Effector CD8-positive, alpha-beta T cell (primary cell): ENCODE measurements around the gene ARHGEF3.
"Not testable (repeated sequence)": the region's sequence is repeated elsewhere in the genome, so short reads cannot be mapped to it uniquely, and the experiment has no call there.

ENCODE experiments used
- DNase-seq: peaks from one replicate; lab custom pipeline; 2025; lab: John Stamatoyannopoulos, UW

The ARHGEF3 gene

GRCh38 chr3:56772952-56773938 lies 28.5 kb downstream of the ARHGEF3 start:
- no peak for DNase-seq

- no peak for DNase-seq
Observed at GRCh38 chr3:56771376-56771775, 30.4 kb downstream of the ARHGEF3 start.

DNA sequence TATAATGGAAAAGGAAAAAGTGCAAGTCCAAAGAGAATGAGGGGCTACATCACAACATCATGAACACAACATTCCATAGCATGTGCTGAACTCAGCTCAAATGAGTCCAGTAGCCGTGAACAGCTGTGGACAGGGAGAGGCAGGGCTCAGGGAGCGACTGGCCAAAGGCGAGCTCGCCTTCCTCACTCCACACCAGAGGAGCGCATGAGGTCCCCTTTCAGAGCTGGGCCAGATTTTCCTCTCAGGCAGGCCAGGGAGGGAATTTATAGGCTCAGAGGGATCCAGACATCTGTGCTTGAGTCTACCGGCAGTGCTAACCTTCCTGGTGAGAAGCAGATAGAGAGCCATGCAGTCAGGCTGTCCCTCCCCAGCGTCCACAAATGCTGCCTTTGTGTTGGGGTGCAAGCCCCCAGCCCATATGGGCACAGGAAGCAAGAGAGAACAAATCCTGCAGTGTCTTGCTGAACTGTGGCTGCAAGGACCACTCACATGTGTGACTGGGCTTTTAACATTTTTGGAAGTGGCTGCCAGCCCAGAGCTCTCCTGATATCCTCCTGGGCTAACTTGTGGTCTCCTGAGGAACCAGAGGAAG lies 32.5 kb downstream of the ARHGEF3 start:
- DNase-seq: no peak

- DNase-seq: no peak
Observed at GRCh38 chr3:56764904-56765547, 36.7 kb downstream of the ARHGEF3 start.

DNA sequence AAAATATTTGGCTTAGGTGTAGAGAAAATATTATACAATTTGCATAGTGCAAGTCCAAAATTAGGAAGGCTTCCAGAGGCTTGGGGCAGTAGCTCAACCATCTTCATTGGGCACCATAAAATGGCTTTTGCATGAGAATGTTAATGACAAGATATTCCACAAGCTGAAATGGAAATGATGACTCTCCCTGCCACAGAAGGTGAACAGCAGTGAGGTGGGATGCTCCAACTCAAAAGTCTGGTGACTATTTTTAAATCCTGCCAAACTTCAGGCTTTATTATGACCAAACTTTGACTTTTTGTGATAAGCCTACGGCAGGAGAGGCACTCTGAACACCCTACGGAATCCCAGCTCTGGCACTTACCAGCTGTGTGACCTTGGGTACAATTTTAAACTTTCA lies 37.6 kb downstream of the ARHGEF3 start:
- no peak for DNase-seq

GRCh38 chr3:56763233-56763632 lies 38.5 kb downstream of the ARHGEF3 start:
- no peak for DNase-seq

GRCh38 chr3:56762718-56763117 lies 39.0 kb downstream of the ARHGEF3 start:
- DNase-seq: no peak

DNA sequence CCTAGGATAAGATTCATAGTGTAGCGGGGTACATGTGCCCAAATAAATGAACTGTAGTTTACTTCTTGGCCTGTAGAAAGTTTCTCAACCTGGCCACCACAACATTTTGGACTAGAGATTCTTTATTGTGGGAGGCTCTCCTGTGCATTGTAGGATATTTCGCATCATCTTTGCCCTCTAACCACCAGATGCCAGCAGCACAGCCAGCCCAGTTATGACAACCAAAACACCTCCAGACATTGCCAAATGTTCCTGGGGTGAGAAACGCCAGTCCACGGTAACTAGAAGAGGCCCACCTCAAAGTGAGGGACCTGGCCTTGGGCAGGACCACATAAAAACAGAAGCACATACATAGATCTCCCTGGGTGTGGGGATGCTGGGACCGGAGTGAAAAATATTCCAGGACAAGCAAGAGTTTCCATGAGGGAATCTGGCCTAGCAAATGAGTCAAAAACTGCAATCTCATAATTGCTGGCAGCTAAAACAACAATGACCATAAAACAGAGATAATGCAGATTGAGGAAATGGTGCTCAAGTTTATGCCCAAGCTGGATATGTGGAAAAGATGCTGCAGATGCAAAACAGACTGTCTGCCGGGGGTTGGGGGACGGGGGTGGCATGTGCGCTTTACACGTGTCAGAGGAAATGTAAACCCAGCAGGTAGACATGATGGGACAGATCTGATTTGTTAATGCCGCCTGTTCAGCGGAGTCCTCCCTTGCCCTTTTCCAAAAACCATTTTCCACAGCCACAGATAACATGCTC lies 39.7 kb downstream of the ARHGEF3 start:
- DNase-seq: no peak

DNA sequence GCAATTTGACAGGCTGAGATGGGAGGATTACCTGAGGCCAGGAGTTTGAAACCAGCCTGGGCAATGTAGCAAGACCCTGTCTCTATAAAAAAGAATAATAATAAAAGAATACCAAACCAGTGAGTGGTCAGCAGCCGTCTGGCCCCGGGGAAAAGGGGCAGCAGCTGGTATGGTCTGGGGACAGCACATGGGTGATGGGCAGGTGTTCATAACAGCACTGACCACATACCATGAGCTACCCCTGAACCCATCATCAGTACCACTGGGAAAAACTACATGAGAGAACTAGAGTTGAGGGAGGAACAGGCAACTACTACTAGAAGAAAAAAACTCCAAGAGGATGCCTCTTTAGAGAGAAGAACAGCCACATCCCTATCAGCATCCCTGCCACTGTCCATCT lies 40.7 kb downstream of the ARHGEF3 start:
- no peak for DNase-seq

DNA sequence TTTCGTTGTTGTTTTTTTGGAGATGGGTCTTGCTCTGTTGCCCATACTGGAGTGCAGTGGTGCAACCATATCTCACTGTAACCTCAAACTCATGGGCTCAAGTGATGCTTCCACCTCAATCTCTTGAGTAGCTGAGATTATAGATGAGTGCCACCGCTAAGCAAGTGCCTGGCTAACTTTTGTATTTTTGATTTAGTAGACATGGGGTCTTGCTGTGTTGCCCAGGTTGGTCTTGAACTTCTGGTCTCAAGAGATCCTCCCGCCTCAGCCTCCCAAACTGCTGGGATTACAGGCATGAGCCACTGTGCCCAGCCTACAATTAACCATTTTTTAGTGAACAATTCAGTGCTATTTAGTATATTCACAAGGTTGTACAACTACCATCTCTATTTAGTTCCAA lies 42.2 kb downstream of the ARHGEF3 start:
- DNase-seq: no peak

DNA sequence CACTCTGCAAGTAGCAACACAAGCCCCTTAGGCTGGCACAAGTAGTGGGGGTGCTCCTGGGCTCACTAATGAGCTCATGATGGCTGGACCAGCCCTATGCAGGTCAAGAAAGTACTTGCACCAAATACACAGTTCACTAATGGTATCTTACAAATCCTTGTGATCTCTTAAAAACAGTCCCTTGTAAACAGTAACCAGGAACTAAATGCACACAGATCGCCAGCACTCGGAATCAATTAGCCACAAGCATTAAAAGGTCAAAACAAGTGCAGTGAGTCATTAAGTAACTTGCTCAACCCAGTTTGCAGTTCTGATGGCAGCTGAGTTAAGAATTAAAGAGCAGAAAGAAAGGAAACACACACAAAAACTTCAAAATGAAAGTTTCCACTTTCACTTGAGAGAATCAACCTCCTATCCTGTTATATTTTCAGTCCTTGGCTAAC lies 43.2 kb downstream of the ARHGEF3 start:
- DNase-seq: no peak

DNA sequence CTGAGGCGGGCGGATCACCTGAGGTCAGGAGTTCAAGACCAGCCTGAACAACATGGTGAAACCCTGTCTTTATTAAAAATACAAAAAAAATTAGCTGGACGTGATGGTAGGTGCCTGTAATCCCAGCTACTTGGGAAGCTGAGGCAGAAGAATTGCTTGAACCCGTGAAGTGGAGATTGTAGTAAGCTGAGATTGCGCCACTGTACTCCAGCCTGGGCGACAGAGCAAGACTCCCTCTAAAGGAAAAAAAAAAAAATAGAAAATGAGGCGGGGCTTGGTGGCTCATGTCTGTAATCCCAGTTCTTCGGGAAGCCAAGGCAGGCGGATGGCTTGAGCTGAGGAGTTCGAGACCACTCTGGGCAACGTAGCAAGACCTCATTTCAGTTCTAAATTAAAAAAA lies 43.7 kb downstream of the ARHGEF3 start:
- DNase-seq: not testable (repeated sequence)

GRCh38 chr3:56754741-56755417 lies 46.9 kb downstream of the ARHGEF3 start:
- DNase-seq: peak; percentile 10

GRCh38 chr3:56753206-56753820 lies 48.4 kb downstream of the ARHGEF3 start:
- no peak for DNase-seq

DNA sequence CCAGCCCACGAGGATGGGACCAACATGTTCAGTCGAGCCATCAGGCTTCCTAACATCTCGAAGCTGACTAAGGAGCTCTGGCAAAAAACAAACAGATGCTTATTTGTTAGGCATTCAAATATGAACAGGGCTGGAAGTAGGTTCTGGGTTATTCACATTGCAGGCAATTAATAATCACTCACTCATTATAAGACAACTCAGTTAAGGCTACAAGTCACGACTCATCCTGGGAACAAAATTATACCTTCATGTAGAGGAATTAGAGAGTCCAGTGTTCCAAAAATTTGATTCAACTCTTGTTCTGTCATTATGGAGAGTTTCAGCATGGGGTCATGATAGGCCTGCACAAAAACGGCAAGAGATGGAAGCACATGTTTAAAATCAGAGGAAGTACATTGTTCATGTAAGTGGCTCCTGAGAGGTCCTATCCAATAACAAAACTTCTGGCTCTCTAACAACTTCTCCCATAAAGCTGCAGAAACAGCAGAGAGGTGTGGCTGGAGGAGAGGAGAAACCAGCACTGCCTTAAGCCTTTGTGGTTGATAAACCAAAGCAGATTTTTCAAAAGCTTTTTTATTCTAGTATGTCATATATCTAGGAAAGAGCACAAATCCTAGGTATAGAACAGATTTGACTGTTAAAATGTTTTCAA lies 50.6 kb downstream of the ARHGEF3 start:
- DNase-seq: no peak

GRCh38 chr3:56748663-56749231 lies 53.0 kb downstream of the ARHGEF3 start:
- no peak for DNase-seq

DNA sequence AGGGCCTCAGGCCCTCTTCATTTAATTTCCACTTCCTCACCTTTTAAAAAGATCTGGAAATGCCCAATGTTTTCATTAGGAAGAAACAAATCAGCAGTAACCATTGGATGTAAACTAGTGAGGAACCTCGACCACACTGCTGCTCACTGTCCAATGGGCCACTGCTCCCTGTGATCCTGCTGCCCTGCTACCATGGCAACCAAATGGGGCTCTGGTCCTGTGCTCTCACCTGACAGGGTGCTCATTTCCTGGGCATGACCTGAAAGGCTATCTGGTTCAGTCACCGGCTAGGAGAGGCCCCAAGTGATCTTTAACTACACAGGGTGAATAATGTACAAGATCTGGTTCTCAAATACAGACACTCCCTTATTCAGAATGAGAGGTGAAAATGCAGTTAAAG lies 54.6 kb downstream of the ARHGEF3 start:
- no peak for DNase-seq

- no peak for DNase-seq
Observed at GRCh38 chr3:56744016-56744415, 57.7 kb downstream of the ARHGEF3 start.

DNA sequence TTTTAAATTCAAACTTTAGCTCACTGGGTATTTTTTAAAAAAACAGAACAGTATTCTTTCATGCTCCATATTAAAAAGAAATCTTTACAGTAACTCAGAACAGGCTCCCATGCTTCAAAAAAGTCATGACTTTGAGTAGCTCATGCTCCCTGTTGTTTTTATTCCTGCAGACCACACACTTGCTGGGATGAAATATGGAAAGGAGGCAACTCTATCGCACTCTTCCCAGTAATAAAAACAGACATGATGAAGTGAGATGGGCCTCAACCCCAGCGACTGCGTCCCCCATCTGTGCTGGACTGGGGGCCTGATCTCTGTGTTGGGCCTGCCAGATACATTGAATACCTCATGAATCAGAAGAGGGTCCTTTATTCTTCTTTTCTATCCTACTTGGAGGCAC lies 58.9 kb downstream of the ARHGEF3 start:
- no peak for DNase-seq

DNA sequence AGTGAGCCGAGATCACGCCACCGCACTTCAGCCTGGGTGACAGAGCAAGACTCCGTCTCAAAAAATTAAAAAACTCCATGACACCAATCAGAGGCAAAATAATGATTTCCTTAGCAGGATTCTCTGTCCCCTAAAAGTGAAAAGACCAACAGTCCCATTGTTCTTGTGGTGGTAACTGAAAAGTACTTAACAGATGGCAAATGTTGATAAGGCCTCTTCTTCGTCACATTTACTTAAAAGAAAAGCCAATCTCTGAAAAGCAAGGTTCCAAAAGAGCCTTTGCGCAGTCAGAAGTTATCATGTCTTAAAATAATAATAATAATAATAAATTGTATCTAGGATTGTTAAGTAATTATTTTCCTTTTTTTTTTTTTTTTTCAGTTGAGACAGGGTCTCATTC lies 62.7 kb downstream of the ARHGEF3 start:
- no peak for DNase-seq
